GM10248 (cell line): ENCODE measurements around the gene SLC44A4.
"Not testable (repeated sequence)": the region's sequence is repeated elsewhere in the genome, so short reads cannot be mapped to it uniquely, and the experiment has no call there.

Source experiments
- CTCF ChIA-PET: fragments of 300-600 bp; sonication (Branson Sonifier 250); formaldehyde crosslinking; extraction: SDS; loops from one replicate; lab custom pipeline; 2021; ENCODE audit warnings: antibody characterized with exemption; lab: Yijun Ruan, JAX
- POLR2A ChIA-PET: fragments of 350-650 bp; sonication (Branson Sonifier 250); formaldehyde crosslinking; extraction: SDS; loops from one replicate; lab custom pipeline; 2020; ENCODE audit warnings: antibody characterized with exemption; lab: Yijun Ruan, JAX
- DNase-seq: peaks from one replicate; pipeline ENCODE4 v3.0.0; 2012; ENCODE audit errors: extremely low spot score
- TF ChIP-seq, protein P1 (sequence below): IDR thresholded peaks from 2 replicates; pipeline ENCODE4 v1.5.1; 2012; ENCODE audit warnings: mild to moderate bottlenecking, low read depth; ENCODE audit errors: extremely low read depth, missing control alignments, control extremely low read depth

SLC44A4 gene

DNA sequence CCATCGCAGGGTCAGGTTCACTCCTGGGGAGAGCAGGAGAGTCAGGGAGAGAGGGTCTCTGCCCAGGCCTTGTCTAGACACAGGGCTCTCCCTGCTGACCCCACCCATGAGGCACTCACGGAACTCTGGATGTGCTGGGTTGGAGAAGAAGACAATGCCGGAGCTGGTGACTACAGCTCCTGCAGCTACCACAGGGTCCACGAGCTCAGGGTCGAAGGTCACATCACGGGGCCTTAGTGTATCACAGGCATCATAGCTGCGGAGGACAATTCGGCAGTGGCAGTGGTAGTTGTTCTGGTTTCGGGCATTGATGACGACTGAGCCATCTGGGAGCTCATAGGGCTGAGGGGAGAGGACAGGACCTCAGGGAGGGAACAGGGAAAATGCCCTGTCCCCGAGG lies 18.9 kb downstream of the SLC44A4 start:
- TF ChIP-seq, protein P1, sequence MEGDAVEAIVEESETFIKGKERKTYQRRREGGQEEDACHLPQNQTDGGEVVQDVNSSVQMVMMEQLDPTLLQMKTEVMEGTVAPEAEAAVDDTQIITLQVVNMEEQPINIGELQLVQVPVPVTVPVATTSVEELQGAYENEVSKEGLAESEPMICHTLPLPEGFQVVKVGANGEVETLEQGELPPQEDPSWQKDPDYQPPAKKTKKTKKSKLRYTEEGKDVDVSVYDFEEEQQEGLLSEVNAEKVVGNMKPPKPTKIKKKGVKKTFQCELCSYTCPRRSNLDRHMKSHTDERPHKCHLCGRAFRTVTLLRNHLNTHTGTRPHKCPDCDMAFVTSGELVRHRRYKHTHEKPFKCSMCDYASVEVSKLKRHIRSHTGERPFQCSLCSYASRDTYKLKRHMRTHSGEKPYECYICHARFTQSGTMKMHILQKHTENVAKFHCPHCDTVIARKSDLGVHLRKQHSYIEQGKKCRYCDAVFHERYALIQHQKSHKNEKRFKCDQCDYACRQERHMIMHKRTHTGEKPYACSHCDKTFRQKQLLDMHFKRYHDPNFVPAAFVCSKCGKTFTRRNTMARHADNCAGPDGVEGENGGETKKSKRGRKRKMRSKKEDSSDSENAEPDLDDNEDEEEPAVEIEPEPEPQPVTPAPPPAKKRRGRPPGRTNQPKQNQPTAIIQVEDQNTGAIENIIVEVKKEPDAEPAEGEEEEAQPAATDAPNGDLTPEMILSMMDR = no peak
- CTCF ChIA-PET = interaction anchor here (1.2 kb wide), 1 partner anchor 130 kb away, joined by 4 read pairs; no protein-coding TSS in a partner anchor
- POLR2A ChIA-PET = interaction anchor here (0.8 to 1.3 kb wide), 2 partner anchors 14 to 21 kb away, joined by 4 read pairs; no protein-coding TSS in a partner anchor
- DNase-seq = no peak

DNA sequence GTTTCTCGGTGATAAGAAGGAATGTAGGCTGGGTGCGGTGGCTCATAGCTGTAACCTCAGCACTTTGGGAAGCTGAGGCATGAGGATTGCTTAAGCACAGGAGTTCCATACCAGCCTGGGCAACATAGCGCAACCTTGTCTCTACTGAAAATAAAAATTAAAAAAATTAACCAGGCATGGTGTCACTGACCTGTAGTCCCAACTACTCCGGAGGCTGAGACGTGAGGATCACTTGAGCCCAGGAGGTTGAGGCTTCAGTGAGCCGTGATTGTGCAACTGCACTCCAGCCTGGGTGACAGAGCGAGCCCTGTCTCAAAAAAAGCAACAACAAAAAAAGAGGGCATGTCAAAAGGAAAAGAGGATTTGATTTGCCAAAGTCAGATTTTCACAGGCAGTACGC lies 20.1 kb downstream of the SLC44A4 start:
- ChIA-PET CTCF (interaction anchor here (1.0 to 1.4 kb wide), 5 partner anchors 15 to 128 kb away, joined by 3 to 4 read pairs (median 3); no protein-coding TSS in a partner anchor), POLR2A (no interaction called here)
- TF ChIP-seq, protein P1 = no peak
- DNase-seq = no peak

DNA sequence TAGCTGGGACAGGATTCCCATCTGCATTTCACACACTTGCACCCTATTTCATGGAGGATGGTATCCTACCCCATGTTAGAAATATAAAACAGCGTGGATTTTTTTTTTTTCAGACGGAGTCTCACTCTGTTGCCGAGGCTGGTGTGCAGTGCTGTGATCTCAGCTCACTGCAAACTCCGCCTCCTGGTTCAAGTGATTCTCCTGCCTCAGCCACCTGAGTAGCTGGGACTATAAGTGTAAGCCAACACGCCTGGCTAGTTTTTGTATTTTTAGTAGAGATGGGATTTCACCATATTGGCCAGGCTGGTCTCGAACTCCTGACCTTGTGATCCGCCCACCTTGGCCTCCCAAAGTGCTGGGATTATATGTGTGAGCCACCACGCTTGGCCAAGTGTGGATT lies 21.0 kb downstream of the SLC44A4 start:
- CTCF ChIA-PET = interaction anchor here (1.0 to 1.4 kb wide), 4 partner anchors 14 to 88 kb away, joined by 3 to 4 read pairs (median 3); no protein-coding TSS in a partner anchor
- POLR2A ChIA-PET = interaction anchor here (1.7 kb wide), 1 partner anchor 21 kb away, joined by 7 read pairs; no protein-coding TSS in a partner anchor
- not testable (repeated sequence) for DNase-seq

DNA sequence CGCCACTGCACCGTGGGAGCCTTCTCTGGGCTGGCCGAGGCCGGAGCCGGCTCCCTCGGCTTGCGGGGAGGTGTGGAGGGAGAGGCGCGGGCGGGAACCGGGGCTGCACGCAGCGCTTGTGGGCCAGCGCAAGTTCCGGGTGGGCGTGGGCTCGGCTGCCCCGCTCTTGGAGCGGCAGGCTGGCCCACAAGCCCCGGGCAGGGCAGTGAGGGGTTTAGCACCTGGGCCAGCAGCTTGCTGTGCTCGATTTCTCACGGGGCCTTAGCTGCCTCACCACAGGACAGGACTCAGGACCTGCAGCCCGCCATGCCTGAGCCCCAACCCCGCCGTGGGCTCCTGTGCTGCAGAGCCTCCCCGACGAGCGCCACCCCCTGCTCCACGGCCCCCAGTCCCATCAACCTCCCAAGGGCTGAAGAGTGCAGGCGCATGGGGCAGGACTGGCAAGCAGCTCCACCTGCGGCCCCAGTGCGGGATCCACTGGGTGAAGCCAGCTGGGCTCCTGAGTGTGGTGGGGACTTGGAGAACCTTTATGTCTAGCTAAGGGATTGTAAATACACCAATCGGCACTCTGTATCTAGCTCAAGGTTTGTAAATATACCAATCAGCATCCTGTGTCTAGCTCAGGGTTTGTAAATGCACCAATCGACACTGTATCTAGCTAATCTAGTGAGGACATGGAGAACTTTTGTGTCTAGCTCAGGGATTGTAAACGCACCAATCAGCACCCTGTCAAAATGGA lies 26.6 kb downstream of the SLC44A4 start:
- POLR2A ChIA-PET = interaction anchor here (1.0 to 1.2 kb wide), 2 partner anchors 10 to 22 kb away, joined by 5 to 6 read pairs; partner anchors contain the start of gene NEU1
- CTCF ChIA-PET, DNase-seq: not testable (repeated sequence)

DNA sequence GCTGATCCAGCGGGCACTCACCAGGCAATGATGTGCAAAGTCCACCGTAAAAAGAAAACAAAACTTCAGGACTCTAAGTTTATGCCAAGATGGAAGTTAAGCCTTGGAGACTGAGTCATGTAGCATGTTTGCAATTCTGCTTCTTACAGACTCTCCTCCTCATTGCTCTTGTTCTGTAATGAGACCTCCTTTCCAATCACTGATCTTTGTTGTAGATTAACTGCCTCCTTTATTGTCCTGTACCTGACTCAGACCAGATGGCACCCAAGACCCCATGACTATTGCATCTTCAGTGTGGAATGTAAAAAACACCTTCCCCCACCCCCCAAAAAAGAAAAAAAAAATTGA lies 27.3 kb downstream of the SLC44A4 start:
- CTCF ChIA-PET = interaction anchor here (1.8 kb wide), 1 partner anchor 11 kb away, joined by 4 read pairs; the partner anchor contains the start of gene NEU1
- POLR2A ChIA-PET = interaction anchor here (0.7 to 1.2 kb wide), 3 partner anchors 11 to 35 kb away, joined by 3 to 6 read pairs (median 5); partner anchors contain the start of gene NEU1
- DNase-seq = no peak

DNA sequence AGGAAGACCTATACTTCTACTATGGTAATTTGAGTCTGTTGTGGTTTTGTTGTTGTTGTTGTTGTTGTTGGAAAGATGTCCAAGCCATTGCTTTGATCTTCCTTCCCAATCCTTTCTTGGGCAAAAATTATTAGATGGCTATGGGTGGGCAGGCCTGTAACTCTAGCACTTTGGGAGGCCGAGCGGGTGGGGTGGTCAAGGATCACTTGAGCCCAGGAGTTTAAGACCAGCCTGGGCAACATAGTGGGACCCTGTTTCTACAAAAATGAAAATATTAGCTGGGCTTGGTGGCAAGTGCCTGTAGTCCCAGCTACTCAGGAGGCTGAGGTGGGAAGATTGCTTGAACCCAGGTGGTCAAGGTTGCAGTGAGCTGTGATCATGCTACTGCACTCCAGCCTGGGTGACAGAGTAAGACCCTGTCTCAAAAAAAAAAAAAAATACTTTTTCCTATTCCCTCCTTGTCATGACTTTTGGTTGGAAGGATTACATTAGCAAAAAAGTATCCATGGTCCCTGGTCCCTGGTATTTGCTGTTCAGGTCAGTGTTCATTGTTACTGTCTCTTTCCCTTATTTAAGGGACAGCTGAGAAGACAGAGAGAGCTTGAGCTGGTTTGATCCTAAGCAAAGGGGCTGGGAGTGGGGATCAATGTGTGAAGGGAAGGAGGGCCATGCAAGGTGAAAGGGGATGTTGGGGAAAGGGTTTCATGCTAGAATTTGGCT lies 27.9 kb downstream of the SLC44A4 start:
- DNase-seq = no peak
- POLR2A ChIA-PET = interaction anchor here (0.7 to 0.9 kb wide), 2 partner anchors 12 to 36 kb away, joined by 3 to 5 read pairs; partner anchors contain the start of gene NEU1
- CTCF ChIA-PET = interaction anchor here (1.8 kb wide), 1 partner anchor 12 kb away, joined by 4 read pairs; the partner anchor contains the start of gene NEU1
- TF ChIP-seq, protein P1 = no peak

More for the DNA sequence above, 27.3 kb downstream of the SLC44A4 start:
- TF ChIP-seq, protein P1 = no peak

DNA sequence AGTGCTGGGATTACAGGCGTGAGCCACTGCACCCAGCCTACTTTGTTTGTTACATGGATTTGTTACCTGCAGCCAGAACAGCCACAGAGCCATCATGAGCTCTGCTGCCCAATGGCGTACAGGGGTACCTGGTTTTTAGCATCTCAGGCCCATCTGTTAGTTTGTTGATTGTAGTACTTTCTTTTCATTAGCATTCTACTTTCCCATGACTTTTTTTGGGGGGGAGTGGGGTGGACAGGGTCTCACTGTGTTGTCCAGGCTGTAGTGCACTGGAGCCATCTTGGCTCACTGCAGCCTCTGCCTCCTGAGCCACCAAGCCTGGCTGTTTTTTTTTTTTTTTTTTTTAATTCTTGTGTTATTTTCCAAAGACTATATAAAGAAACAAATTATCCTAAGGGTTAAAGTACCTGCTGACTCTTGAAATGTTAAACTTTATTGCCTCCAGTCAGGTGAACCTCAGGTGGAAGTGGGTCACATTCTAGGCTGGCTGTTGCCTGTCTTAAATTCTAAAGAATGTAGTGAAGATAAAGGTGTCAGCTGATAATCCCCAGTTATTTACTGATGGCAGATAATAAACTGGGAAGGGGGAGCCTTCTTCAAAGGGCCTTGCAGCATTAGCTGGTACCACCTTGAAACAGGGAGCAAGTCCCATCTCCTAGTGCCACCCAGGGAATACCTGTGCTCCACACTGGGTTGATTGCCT lies 31.4 kb downstream of the SLC44A4 start:
- DNase-seq = no peak
- TF ChIP-seq, protein P1 = no peak
- CTCF ChIA-PET = interaction anchor here (1.2 kb wide), 1 partner anchor 10 kb away, joined by 4 read pairs; no protein-coding TSS in a partner anchor
- POLR2A ChIA-PET = interaction anchor here (1.2 kb wide), 1 partner anchor 9 kb away, joined by 3 read pairs; no protein-coding TSS in a partner anchor
